Brain pericyte (primary cell): ENCODE measurements around the gene SERTAD2.

Experiments
- DNase-seq: peaks from one replicate; pipeline ENCODE4 v3.0.0-alpha.2; 2012; ENCODE audit warnings: low read depth, low spot score

SERTAD2 gene

DNA sequence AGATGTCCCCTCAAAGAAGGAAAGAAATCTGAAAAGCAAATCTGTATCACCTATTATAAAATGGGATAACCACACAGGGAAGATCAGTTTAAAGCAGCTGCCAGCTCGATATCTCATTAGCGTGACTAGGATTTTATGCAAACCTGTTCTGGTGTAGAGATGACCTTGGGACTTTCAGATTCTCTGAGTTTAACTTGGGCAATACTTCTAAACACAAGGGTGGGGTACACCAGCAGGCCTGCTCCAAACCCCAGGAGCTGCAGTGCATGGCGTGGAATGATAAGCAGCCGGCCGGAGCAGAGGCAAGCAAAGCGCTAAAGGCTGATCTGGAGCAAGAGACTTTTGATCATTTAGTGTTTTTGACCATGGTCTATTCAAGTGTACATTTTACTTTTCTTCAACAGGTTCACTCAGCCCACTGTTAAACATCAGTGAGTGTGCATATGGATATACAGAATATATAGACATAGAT lies 4.7 kb downstream of the SERTAD2 start:
- DNase-seq = no peak

DNA sequence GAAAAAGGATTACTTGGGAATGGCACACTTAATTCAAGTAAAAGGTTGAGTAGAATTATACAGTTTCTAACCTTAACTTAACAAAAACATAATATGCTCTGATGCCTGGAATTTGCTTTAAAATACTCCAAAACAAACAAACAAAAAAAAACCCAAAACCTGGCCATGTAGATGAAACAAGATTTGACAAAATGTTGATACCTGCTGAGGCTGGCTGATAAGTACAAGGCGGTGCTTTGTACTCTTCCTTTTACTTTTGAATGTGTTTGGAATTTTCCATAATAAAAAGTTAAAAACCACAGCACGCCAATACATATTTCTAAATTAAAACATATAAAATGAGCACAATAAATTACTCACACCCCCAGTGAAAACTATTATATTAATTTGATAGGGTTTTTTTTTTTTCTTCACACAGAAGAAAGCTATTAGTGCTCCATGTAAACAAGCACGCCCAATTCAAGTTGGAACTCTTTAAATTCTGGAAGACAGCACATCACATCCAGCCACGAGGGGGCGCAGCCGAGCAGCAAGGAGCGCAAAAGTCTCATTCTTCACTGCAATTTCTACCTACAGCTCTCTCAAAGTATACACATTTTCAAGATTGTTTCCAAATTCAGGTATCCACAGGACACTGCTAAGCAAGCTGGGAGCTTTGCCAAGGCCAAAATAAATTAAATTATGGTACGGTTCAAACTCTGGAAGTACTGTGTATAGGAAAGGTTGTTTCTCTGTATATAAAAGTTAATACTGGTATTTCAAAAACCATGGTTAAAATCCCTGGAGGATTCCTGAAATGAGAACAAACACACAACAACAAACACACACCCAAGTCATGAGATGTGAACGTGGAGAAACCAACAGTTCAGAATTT lies 7.5 kb downstream of the SERTAD2 start:
- DNase-seq = no peak

DNA sequence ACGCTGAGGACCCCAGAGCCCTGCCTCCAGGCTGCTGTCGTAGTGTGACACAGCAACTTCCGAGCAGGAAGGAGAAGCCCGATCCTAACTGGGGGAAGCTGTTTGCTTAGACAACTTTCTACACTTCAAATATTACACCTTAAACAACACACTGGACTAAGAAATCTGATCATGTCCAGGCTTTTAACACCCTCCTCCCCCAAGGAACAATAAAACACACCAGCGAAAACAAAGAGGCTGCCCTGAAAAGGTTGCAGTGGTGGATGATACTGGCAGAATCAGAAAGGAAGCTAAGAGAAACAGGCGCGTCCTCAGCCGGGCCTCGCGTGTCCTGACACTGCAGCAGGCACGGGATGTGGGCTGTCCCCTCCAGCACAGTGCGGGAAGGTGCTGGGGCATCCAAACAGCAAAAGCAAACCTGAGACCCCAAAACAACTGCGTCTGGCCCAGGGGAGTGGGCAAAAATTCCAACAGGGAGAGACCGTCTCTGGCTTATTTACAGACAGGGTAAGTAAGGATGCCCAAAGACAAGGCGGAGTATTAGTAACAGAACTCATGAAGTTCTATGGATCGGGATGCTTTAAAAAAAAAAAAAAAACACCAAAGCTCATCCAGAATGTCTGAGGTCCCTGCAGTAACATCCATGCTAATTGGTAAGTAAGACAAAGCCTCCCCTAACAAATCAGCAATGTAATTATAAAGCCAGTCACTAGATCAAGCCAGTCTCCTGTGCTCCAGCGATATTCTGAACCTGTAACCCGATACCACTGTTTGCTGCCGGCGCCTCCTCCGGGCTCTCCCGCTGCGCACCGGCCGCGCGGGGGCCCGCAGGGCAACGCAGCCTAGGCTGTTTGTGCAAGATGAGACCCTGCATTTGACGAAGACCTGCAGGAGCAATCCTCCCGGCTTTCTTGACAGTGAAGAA lies 9.0 kb downstream of the SERTAD2 start:
- DNase-seq = no peak

DNA sequence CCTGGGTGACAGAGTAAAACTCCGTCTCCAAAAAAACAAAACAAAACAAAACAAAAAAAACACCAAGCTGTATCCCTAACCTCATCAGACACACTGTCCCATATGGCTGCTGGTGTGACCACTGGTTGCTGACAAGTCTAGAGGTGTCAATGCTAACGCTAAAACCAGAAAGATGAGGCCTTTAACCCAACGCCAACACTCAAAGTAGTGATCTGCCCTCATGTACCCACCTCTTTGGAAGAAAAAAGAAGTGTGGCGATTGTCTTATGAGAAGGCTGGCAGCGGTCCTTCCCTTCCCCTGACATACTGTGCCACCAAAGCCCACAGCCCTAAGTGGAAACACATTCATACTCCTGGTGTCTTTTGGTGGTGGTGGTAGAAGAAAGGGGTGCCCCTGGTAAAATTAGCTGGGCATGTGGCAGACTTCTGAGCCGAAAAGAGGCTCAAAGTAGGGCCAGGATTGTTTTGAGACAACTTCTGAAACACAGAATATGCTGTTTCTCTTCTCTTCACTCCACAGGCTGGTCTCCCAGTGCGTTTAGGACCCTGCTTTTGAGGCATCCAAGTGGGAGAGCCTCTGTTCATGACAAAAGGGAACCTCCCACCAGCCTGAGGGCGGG lies 9.8 kb downstream of the SERTAD2 start:
- no peak for DNase-seq

DNA sequence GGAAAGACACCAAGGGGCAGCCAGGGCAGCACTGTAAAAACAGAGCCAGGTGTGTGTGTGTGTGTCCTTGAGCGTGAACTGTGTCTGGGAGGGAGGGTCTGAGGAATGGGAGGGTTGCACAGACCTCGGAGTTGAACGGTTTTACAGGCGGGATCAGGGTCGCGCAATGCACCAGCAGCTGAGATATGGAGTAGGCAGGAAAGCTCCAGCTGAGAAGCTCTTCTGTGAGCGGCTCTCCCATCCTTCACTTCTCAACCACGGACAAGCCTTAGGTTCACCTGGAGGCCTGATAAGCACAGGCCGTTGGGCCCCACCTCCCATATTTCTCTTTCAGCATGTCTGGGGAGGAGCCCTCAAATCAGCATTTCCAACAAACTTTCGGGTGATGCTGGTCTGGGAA lies 12.1 kb downstream of the SERTAD2 start:
- no peak for DNase-seq

DNA sequence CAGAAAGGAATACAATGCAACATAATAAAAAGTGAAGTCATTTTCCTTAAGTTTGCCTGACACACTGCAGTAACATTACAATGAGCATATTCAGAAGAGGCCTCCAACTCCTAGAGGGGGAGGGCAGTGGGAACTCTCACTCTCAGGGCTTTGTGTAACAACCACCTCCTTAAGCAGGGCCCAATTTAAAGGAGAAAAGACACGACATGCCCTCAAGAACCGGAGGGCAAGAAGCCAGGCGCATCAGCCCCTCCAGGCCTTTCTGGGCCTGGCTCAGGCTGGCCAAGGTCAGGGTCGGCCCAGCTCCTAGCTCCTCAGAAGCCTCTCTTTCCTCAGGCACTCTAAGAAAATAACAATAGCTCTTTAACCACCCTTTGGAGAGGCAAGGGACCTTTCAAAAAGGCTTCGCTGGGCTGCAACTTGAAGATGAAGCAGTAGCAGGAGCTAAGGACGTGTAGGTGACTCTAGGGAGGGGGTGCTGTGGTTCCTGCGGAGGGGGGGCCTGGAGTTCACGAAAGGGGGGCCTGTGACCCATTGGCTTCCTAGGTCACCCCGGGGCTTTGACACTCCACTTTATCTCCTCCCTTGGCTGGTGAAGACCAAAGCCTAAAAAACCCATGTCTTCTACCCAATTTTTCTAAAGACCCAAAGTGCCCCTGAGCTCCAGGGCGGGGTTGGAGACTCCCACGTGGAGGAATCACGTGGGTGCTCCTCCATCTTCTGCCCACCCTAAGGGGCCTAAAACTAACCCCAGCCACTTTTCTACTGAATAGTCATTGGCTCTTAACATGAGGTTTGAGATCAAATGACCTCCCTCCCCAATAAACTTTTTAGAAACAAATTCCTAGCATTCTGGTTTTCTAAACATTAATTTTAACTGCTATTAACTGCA lies 13.3 kb downstream of the SERTAD2 start:
- no peak for DNase-seq

DNA sequence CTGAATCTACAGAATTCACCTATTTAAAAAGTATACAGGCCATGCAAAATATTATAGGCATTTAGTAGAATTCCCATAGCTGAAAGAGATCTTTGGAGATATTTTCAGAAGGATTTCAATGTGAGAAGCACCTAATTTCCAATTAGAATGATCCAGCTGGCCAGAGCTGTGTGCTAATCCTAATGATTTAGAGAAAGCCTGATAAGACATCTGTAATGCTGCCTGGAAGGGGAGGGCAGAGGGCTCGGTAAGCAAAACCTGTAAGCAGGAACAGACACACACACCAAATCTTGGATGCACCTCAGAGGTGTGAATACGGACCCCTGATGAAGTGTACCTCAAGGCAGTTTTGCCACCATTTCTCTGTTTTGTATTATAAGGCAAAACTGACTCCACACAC lies 14.0 kb downstream of the SERTAD2 start:
- DNase-seq = no peak

DNA sequence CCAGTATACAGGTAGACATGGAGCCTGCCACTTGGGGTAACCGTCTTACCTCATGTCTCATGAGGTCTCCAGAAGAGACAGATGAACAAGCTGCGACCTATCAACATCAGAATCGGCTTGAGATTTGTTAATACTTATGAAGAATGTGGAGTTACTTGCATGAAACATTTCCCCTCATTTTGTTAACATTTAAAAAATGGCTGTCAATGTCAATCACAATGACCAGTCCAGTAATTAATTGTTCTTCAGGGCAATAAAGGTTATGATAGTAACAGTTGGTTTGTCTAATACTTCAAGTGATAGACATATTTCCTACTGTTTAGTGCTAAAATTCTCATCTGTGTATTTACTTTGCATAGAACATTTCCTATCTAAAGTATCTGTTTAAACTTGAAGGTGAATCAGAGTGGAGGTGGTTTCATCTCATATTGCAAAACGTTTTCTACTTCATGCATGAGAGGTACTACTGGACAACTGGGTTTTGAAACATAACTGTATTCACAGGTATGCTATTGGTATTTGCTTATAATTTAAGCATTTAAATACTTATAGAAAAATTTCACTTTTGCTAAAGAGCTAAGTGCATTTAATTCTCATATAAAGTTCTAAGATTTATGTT lies 15.1 kb downstream of the SERTAD2 start:
- DNase-seq = no peak

DNA sequence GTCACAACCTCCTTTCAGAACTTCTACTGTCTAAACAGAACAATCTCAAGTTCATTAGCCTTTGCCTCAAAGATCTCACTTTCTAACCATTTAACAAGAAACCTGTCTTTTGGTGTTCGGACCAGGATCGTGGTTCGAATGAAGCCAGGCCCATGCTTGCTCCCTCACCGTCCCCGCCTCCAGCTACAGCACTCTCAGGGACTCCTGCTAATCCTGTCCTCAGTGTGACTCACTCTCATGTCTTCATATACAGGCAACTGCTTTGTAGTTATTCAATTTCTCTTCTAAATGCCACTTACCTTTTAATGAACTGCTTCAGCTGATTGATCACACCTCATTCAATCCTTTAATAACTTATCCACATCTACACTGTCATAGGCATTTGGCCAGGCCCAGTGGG lies 15.8 kb downstream of the SERTAD2 start:
- DNase-seq = no peak

DNA sequence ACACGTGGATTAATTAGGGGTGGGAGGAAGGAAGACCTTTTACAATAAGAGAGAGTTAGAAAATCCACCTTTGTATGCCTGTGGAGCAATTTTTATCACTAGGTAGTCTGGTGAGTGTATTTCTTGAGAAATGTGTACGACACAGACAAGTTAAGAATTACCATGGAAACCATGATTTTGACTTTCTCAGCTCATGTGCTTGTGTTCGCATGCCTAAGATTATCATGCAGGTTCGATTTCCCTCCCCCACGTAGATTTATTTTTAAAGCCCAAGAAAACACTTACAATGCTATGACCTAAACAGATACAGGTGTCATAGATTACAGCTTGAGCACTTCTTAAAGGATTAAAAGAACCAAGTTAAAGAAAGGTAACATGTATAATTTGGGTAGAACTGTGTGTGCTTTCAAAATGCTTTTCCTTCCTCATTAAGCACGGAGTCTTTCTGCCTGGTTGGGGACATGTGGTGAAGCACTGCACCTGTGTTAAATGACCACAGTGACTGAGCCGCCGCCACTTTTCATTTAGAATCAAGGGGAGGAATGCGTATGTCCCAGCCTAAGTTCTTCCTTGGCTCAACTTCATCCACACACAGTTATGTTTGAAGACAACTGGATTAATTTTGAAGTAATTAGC lies 16.6 kb downstream of the SERTAD2 start:
- DNase-seq = no peak

DNA sequence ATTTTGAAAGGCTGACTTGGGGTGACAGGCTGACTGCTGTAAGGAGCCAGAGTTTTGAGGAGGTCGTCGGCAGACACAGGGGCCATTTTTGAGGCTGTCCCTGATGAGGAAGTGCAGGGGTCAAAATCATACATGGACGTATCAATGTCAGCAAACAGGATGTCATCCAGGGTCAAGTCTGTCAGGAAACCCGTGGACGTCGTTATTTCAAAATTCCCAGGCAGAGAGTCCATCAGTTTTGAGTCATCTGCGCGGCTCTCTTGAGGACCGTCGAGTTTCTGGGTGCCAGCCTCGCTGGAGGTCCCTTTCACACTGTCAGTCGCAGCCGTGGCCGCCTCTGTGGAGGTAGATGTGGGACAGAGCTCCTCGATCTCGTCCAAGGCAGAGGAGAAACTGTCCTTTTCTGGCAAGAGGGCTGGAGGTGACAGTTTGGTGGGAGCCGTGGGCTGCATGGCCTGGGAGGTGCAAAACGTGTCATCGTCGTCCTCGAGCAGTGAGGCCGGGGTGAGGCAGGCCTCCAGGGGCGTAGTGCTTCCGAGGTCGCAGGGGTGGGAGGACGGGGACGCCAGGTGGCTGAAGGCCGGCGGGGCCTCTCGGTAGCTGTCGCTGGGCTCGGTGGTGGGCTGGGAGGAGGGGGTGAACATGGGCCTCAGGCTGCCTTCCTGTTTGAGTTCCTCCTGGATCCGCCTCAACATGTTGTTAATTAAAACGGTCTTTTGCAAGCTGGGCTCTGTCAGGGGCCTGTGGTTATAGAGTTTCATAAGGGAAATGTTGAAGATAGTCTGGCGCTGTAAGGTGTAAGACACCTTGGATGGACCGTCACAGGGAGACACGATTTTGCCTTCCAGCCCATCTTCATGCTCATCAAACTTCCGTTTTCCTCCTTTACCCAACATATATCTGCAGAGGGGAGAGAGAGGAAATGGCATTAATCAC lies 17.5 kb downstream of the SERTAD2 start:
- DNase-seq = no peak

DNA sequence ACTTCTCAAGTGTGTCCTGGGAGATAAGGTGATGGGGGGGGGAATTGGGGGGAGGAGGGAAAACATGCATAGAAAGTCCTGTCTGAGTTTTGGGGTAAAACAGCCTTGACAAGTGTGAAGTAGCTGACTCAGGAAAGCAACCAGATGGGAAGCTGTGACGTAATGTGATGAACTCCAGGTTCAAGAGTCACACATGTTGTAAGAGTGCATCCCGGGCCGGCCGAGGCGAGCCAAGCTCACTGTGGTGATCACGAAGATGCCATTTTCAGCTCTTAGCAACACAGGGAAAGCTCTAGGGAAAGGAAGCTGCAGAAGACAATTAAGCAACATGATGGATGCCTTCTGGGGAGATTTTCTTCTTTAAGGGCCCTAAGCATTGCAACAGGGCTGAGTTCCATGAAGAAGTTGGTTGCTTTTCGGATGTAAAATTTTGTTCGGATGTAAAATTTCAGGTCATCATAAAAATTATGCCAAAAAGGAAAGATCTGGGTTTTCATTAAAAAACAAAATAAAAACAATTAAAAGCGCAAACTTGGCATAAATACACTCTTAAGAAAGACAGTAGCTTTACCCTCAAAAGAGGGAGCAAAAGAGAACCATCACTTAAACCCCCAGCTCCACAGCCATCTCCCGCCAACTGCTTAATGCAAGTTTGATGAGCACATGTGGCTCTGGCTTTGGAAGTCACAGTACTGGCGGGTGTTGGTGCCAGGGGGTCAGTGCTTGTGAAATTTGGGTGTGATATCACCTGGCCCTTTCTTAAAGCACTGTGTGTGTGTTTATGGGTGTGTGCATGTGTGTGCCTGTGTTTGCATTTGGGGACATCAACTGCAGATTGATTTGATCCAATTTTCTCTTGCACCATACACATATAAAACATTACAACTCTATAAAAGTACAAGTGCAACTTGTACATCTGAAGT lies 19.1 kb downstream of the SERTAD2 start:
- DNase-seq = no peak

DNA sequence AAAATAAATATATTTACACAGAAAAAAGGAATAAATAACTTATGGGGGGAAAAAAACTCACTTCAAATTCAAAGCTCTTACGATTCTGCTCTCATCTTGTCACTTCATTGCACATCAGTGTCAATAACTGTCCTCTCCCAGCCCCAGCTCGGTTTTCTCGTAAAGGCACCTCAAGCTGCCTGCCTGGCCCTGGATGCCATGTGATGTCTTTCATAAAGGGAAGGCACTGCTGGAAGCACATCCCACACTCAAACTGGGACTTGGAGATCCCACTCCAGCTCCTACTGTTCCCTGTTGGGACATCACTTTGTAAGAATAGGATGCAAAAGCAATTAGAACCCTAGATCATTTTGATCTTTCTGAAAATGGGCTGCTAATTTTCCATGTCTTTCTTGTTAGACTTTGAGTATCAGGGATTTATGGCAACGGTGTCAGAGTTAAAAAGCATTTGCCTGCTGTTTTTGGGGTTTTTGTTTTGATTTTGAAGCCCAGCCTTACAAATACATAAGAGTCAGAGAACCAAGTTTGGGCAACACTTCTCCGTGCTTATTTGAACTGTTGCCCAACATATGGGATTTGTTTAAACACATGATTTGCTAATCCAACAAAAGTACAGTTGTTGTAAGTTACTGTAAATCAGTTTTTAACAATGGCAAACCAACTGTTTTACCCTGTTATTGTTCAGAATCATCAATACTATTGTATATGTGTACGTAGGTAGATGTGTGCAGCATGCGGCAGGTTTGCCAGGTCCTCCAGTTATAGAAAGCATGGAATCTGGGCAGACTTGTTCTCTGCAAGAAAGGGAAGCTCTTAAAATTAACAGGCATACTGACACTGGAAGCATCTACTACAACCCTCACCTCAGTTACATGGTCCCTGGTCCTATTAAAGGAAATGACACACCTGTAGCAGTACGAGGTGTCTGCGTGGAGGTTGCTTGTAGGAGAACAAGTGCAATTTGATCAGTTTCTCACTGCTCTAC lies 20.6 kb downstream of the SERTAD2 start:
- DNase-seq = no peak

DNA sequence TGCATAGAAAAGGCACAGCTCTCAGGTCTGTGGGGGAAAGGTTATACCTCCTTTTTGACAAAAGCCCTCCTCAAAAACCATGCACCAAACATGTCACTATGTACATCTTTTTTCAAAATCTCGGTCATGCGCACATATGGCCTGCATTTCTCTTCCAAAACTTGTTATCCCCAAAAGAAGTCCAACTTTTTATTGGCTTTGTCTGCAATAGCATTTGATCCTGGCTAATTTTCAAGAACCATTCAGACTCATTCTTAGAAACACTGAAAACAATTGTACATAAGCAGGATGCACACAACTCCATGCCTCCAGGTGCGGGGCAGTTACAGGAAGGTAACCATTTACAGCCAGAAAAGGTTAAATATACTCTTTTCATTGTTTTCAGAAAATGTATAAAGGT lies 21.9 kb downstream of the SERTAD2 start:
- no peak for DNase-seq

DNA sequence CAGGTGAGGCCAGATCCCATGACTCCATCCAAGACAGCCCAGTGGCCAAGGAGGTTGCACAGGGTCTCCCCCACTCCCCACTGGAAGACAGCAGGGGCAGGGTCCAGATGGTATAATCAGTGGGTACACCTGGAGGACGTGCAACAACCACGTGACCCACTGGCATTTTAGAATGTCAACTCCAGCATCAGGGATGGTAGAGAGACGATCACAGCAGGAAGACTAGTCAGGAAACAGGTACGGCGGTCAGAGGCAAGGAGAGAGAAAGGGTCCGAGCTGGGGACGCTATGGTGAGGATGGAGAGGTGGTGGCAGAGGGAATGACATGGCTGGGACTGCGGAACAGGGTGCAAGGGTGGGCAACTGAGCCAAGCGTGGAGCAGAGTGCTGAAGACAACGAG lies 23.0 kb downstream of the SERTAD2 start:
- DNase-seq = no peak

DNA sequence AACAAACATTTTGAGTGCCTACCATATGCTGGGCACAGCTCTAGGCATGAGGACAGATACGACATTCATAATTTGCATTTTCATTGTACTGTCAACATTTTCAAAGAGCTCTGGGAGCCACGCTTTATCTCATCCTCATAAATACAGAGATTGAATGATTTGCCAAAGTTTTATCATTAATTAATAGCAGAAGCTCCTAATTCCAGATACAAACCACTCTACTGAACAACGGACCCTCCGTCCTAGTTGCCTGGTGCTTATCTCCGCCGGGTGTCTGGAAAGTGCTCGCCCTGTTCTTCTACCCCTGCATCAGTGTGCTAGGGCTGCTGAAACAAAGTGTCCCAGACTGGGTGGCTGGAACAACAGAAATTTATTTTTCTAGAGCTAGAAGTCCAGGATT lies 23.8 kb downstream of the SERTAD2 start:
- DNase-seq = no peak

DNA sequence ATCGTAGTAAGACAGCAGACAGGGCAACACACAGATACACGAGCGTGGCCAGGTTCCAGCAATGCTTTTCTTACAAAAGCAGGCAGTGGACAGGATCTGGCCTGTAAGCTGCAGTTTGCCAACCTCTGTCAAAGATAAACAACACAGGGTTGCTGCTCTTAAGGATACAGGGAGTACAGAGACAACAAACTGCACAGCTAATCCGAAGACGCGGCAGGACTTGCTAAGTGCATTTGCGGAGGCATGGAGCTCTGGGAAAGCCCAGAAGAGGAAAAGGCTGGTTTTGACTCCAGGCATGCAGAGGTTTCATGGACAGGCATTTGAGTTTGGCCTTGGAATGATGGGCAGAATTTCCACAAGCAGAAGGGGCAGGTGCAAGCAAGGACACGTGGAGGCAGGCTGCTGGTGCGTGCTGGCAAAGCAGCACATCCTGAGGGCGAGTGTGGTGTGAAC lies 24.4 kb downstream of the SERTAD2 start:
- DNase-seq = no peak
